H1 (cell line): Measurements from ENCODE around the gene CNTROB. TPM values are rescaled to one million over a fixed set of nuclear protein-coding genes. Genes with fewer than 3 reads are reported as not detected.

Experiments used
- BCL11A ChIP-seq, 2 experiments: IDR thresholded peaks; one replicate each; pipeline ENCODE4 v1.6.1; 2011; ENCODE audit warnings: low read depth in 2 of 2, low read length in 2 of 2, mild to moderate bottlenecking in 2 of 2
- CREB1 ChIP-seq: IDR thresholded peaks from 2 replicates; pipeline ENCODE4 v1.6.1; 2012; ENCODE audit warnings: inconsistent platforms
- NANOG ChIP-seq: IDR thresholded peaks from 2 replicates; pipeline ENCODE4 v1.6.1; 2011; ENCODE audit warnings: low read length, low read depth, mild to moderate bottlenecking, inconsistent platforms; ENCODE audit not compliant: insufficient read depth, poor library complexity, severe bottlenecking
- PHF8 ChIP-seq: fragments of 200-600 bp; sonication (generic); conservative IDR thresholded peaks from 2 replicates; pipeline ENCODE4 v1.7.1; 2012; ENCODE audit warnings: low read depth, mild to moderate bottlenecking, inconsistent platforms, low read length, moderate library complexity
- RBBP5 ChIP-seq: IDR thresholded peaks from 2 replicates; pipeline ENCODE4 v1.7.1; 2012; ENCODE audit warnings: low read depth, mild to moderate bottlenecking, inconsistent platforms, low read length, moderate library complexity, borderline replicate concordance
- SIN3A ChIP-seq, 2 experiments: IDR thresholded peaks in 1 of 2; conservative IDR thresholded peaks in 1 of 2; 2 replicates each; pipeline ENCODE4 v1.6.1; 2011 to 2012; ENCODE audit warnings: low read length in 2 of 2, improper control_type of control experiment in 1 of 2, low read depth in 1 of 2, mild to moderate bottlenecking in 1 of 2
- SIX5 ChIP-seq: IDR thresholded peaks from 2 replicates; pipeline ENCODE4 v1.6.1; 2011; ENCODE audit warnings: mild to moderate bottlenecking, low read depth, low read length
- SUZ12 ChIP-seq: fragments of 200-600 bp; sonication (generic); IDR thresholded peaks from 2 replicates; pipeline ENCODE4 v1.6.1; 2012; ENCODE audit warnings: mild to moderate bottlenecking, inconsistent platforms, low read length, moderate library complexity, mixed read lengths
- polyA plus RNA-seq, 7 experiments: library from polyadenylated mRNA; depleted of rRNA in 3 of 7; stranded (reverse) in 5 of 7; unstranded in 2 of 7; fragments of >200 nt in 5 of 7; fragments of 200-250 nt in 2 of 7; gene quantifications; 1 replicate in 5 of 7; 2 replicates in 1 of 7; 4 replicates in 1 of 7; pipeline versions ENCODE4 v1.2.1 to v1.2.3, GENCODE V29; 2011 to 2013; ENCODE audit warnings: missing spikeins in 2 of 7, mixed read lengths in 2 of 7
- total RNA-seq: library from RNA; stranded (reverse); fragmentation: NEBNext Ultra II Directional; extraction: Animal tissue kit (Norgen Biotek cat#: 25700); gene quantifications from 2 replicates; pipeline ENCODE4 v1.2.1, GENCODE V29; 2021
- TF ChIP-seq, protein P1 (sequence below): fragments of 300-600 bp; sonication (generic); IDR thresholded peaks from 2 replicates; pipeline ENCODE4 v1.7.1; 2012; ENCODE audit warnings: low read length, moderate library complexity, mild to moderate bottlenecking, inconsistent platforms; ENCODE audit not compliant: insufficient replicate concordance

CNTROB gene
- total and polyA plus RNA-seq, 2 of the 8 experiments (the other 6 are each of a cell fraction or from before 2014, with no cell fraction given), result 20.5 to 31.9 TPM

DNA sequence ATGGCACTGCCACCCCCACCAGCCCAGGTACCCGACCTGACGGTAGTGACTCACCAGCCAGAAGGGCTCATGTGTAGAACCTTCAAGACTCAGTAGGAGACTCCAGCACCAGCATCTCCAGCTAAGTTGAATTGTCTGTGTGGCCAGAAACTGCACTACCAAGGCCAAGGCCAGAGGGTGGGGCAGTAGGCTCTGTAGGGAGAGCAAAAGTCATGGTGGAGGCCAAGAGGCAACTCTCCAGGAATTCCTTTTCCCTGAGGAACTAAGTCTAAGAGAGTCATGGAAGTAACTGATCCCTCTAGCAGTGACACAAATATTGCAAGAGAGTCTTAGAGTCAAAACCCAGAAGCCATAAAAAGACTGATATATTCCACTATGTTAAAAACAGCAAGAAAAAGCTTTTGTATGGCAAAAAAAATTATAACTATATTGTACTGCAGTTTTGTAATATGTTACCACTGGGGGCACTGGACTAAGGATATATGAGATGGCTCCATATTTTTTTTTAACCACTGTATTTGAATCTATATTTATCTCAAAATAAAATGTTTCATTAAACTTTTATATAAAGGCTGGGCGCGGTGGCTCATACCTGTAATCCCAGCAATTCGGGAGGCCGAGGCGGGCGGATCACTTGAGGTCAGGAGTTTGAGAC lies 40.3 kb downstream of the CNTROB start (continued):
- TF ChIP-seq, protein P1, sequence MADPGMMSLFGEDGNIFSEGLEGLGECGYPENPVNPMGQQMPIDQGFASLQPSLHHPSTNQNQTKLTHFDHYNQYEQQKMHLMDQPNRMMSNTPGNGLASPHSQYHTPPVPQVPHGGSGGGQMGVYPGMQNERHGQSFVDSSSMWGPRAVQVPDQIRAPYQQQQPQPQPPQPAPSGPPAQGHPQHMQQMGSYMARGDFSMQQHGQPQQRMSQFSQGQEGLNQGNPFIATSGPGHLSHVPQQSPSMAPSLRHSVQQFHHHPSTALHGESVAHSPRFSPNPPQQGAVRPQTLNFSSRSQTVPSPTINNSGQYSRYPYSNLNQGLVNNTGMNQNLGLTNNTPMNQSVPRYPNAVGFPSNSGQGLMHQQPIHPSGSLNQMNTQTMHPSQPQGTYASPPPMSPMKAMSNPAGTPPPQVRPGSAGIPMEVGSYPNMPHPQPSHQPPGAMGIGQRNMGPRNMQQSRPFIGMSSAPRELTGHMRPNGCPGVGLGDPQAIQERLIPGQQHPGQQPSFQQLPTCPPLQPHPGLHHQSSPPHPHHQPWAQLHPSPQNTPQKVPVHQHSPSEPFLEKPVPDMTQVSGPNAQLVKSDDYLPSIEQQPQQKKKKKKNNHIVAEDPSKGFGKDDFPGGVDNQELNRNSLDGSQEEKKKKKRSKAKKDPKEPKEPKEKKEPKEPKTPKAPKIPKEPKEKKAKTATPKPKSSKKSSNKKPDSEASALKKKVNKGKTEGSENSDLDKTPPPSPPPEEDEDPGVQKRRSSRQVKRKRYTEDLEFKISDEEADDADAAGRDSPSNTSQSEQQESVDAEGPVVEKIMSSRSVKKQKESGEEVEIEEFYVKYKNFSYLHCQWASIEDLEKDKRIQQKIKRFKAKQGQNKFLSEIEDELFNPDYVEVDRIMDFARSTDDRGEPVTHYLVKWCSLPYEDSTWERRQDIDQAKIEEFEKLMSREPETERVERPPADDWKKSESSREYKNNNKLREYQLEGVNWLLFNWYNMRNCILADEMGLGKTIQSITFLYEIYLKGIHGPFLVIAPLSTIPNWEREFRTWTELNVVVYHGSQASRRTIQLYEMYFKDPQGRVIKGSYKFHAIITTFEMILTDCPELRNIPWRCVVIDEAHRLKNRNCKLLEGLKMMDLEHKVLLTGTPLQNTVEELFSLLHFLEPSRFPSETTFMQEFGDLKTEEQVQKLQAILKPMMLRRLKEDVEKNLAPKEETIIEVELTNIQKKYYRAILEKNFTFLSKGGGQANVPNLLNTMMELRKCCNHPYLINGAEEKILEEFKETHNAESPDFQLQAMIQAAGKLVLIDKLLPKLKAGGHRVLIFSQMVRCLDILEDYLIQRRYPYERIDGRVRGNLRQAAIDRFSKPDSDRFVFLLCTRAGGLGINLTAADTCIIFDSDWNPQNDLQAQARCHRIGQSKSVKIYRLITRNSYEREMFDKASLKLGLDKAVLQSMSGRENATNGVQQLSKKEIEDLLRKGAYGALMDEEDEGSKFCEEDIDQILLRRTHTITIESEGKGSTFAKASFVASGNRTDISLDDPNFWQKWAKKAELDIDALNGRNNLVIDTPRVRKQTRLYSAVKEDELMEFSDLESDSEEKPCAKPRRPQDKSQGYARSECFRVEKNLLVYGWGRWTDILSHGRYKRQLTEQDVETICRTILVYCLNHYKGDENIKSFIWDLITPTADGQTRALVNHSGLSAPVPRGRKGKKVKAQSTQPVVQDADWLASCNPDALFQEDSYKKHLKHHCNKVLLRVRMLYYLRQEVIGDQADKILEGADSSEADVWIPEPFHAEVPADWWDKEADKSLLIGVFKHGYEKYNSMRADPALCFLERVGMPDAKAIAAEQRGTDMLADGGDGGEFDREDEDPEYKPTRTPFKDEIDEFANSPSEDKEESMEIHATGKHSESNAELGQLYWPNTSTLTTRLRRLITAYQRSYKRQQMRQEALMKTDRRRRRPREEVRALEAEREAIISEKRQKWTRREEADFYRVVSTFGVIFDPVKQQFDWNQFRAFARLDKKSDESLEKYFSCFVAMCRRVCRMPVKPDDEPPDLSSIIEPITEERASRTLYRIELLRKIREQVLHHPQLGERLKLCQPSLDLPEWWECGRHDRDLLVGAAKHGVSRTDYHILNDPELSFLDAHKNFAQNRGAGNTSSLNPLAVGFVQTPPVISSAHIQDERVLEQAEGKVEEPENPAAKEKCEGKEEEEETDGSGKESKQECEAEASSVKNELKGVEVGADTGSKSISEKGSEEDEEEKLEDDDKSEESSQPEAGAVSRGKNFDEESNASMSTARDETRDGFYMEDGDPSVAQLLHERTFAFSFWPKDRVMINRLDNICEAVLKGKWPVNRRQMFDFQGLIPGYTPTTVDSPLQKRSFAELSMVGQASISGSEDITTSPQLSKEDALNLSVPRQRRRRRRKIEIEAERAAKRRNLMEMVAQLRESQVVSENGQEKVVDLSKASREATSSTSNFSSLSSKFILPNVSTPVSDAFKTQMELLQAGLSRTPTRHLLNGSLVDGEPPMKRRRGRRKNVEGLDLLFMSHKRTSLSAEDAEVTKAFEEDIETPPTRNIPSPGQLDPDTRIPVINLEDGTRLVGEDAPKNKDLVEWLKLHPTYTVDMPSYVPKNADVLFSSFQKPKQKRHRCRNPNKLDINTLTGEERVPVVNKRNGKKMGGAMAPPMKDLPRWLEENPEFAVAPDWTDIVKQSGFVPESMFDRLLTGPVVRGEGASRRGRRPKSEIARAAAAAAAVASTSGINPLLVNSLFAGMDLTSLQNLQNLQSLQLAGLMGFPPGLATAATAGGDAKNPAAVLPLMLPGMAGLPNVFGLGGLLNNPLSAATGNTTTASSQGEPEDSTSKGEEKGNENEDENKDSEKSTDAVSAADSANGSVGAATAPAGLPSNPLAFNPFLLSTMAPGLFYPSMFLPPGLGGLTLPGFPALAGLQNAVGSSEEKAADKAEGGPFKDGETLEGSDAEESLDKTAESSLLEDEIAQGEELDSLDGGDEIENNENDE, result no peak
- TF ChIP-seq CREB1, result no peak
- TF ChIP-seq BCL11A (IDR thresholded peaks at IDR 0.05; ENCODE audit: low read depth in 2 of 2, low read length in 2 of 2), result no peak
- no peak for TF ChIP-seq SIX5
- TF ChIP-seq SIN3A (conservative IDR thresholded peaks at IDR 0.05 in 1 of 2, IDR thresholded peaks at IDR 0.05 in 1 of 2; ENCODE audit: low read depth in 1 of 2, low read length in 2 of 2), result no peak
- no peak for TF ChIP-seq SUZ12
- no peak for TF ChIP-seq RBBP5
- TF ChIP-seq NANOG, result no peak
- no peak for TF ChIP-seq PHF8
